SU-DHL-6 (cell line): Measurements from ENCODE around the gene KRT71.

Experiments used
- CTCF ChIP-seq: fragments of 200-600 bp; sonication (generic); IDR thresholded peaks from one replicate; pipeline ENCODE4 v1.5.1; 2017; ENCODE audit warnings: antibody characterized with exemption, mild to moderate bottlenecking, low read length, moderate library complexity; ENCODE audit not compliant: insufficient read depth, poor library complexity, severe bottlenecking
- EZH2phosphoT487 ChIP-seq: fragments of 200-600 bp; sonication (generic), shearing (Covaris generic); conservative IDR thresholded peaks from 2 replicates; pipeline ENCODE4 v1.6.1; 2018; ENCODE audit warnings: mild to moderate bottlenecking, antibody characterized with exemption, low read length, moderate library complexity, mixed read lengths

GRCh38 chr12:52528641-52529143 lies 24.3 kb downstream of the KRT71 start:
- TF ChIP-seq CTCF (no peak), EZH2phosphoT487 (no peak)
